ENCODE data around the gene GGT1.
"Not testable (repeated sequence)": the region's sequence is repeated elsewhere in the genome, so short reads cannot be mapped to it uniquely, and the experiment has no call there.

- not testable (repeated sequence) for TF ChIP-seq CTCF (IDR thresholded peaks at IDR 0.05; ENCODE audit: insufficient read depth, low read length); REST (IDR thresholded peaks at IDR 0.05; ENCODE audit: insufficient replicate concordance, low read depth); POLR2AphosphoS5 (IDR thresholded peaks at IDR 0.05; ENCODE audit: low read depth); GABPA (IDR thresholded peaks at IDR 0.05; ENCODE audit: low read depth)
Measured at GRCh38 chr22:24630812-24631427, 27.9 kb downstream of the GGT1 start.

Measured in HL-60 (cell line).